SJSA1 (cell line): Measurements from ENCODE around the gene MTM1. TPM values are rescaled to one million over a fixed set of nuclear protein-coding genes. Genes with fewer than 3 reads are reported as not detected.

ENCODE experiments used
- DNase-seq, 2 experiments: peaks; one replicate each; pipeline ENCODE4 v3.0.0-alpha.2; 2015 to 2020; ENCODE audit warnings: low spot score in 2 of 2, low read depth in 1 of 2
- H3K27ac ChIP-seq: fragments of 250-450 bp; sonication (Bioruptor Pico); 2 replicates; pipeline ENCODE4 v1.5.1; 2020; ENCODE audit warnings: mild to moderate bottlenecking, moderate library complexity
- H3K27me3 ChIP-seq: fragments of 250-450 bp; sonication (Bioruptor Pico); replicated peaks from 2 replicates; pipeline ENCODE4 v1.5.1; 2020; ENCODE audit warnings: mild to moderate bottlenecking, moderate library complexity
- H3K36me3 ChIP-seq: fragments of 250-450 bp; sonication (Bioruptor Pico); 2 replicates; pipeline ENCODE4 v1.5.1; 2020; ENCODE audit warnings: mild to moderate bottlenecking
- H3K4me1 ChIP-seq: fragments of 250-450 bp; sonication (Bioruptor Pico); replicated peaks from 2 replicates; pipeline ENCODE4 v1.6.1; 2021; ENCODE audit warnings: mild to moderate bottlenecking
- H3K4me3 ChIP-seq: fragments of 250-450 bp; sonication (Bioruptor Pico); 2 replicates; pipeline ENCODE4 v1.5.1; 2020; ENCODE audit warnings: mild to moderate bottlenecking
- H3K9me3 ChIP-seq: fragments of 250-450 bp; sonication (Bioruptor Pico); replicated peaks from 2 replicates; pipeline ENCODE4 v1.5.1; 2020; ENCODE audit warnings: mild to moderate bottlenecking
- total RNA-seq: library from RNA; depleted of rRNA; stranded (reverse); fragments of >200 nt; shearing (Covaris generic); gene quantifications from 2 replicates; pipeline ENCODE4 v1.2.3, GENCODE V29; 2014; rRNA removed

MTM1 gene
- total RNA-seq, 1 experiment from 2014 or later: 12.8 TPM

DNA sequence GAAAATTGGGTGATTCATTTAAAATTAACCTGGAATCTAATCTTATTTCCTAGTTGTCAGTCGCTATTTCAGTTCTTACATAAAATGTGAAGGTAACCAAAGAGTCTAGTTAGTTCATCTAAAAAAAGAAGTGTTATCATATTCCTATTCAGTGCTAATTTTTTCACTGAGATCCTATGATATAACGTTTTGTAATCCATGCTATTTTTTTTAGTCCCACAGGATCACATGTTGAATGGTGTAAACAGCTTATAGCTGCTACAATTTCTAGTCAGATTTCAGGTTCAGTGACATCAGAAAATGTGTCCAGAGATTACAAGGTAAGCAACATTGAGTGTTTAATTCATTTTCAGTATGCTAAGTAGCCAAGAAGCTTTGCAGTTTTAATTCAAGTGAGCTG lies 130.6 kb downstream of the MTM1 start:
- H3K36me3 ChIP-seq: no peaks in the 10 kb centered on the region; the same call in 1 of the 2 replicates
- peaks cover 18% of the 10 kb centered on the region for H3K4me1 ChIP-seq
- no peak for DNase-seq
- no peak overlapping the region for H3K4me3 ChIP-seq
- no peaks in the 10 kb centered on the region for H3K27me3 ChIP-seq
- H3K27ac ChIP-seq: no peak overlapping the region
- H3K9me3 ChIP-seq: no peaks in the 10 kb centered on the region

DNA sequence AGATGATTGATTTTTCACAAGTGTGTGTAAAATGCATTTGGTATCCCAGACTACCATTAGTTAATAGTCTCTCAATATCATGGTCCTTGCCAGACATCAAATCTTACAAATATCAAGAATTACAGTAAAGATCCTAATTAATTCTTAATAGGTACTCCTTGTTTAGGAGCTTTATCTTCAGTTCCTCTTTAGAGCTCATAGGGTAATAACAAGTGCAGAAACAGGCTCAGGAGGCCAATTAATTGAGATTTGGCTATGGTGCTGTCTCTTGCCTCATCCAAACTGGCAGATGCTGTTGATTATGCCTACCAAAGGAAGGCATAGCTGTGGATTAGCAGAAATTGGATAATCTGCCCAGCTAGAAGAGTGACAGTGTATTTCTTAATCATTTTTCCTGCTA lies 131.7 kb downstream of the MTM1 start:
- Histone ChIP-seq H3K9me3 (no peaks in the 10 kb centered on the region), H3K4me3 (no peak overlapping the region), H3K27ac (no peak overlapping the region), H3K36me3 (no peaks in the 10 kb centered on the region; the same call in 1 of the 2 replicates), H3K4me1 (peaks cover 10% of the 10 kb centered on the region), H3K27me3 (no peaks in the 10 kb centered on the region)
- DNase-seq: no peak

DNA sequence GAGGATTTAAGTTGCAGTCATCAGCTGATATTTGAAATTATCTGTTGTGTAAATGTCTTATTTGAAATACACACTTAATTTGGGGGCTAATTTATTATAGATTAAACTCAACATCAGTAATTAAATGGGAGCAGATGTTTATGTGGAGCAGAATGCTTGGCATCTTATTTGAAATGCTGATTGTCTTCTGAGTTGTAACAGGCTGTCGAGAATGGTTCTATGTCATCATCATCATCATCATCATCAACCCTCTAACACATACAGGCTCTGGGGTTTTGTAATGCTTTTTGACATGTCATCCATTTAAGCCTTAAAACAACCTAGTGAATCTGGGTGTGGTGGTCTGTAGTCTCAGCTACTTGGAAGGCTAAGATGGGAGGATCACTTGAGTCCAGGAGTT lies 133.0 kb downstream of the MTM1 start:
- Histone ChIP-seq H3K27ac (no peak overlapping the region), H3K27me3 (no peaks in the 10 kb centered on the region), H3K4me3 (no peak overlapping the region), H3K36me3 (no peaks in the 10 kb centered on the region; the same call in 1 of the 2 replicates), H3K4me1 (peaks cover 10% of the 10 kb centered on the region; the same call in 1 of the 2 replicates), H3K9me3 (no peaks in the 10 kb centered on the region)
- DNase-seq: no peak

DNA sequence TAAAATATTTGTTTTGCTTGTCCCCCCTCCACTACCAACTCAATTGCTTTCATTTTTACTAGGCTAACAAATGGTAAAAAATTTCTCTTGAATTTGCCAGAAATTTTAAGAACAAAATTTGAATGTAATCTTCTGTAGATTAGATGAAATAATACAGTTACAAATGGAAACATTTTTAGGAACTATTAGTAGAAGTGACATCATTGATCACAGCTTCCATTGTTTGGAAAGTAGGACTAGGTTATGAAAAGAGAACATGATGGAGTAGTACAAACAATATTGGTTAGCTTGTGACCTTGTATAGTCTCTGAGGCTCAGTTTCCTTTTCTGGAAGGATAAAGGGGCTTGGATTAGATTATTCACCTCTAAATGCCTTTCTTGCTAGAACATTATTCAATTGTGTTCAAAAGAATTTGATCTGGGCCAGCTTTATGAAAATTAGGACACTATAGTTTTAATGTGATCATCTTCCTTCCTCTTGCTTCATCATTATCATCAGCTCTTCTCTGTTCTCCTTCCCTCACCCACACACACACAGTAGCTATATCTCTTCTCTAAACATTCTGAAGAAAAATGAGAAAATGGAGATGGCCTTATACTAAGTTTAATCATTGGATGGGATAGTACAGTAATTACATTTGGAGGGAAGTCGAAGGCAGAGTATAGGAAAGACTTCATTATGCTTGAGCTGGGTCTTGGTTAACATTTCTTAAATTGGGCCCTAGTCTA lies 134.7 kb downstream of the MTM1 start:
- Histone ChIP-seq H3K4me1 (peaks cover 10% of the 10 kb centered on the region; the same call in 1 of the 2 replicates), H3K27me3 (no peaks in the 10 kb centered on the region), H3K9me3 (no peaks in the 10 kb centered on the region), H3K4me3 (no peak overlapping the region), H3K36me3 (no peaks in the 10 kb centered on the region; the same call in 1 of the 2 replicates), H3K27ac (no peak overlapping the region)
- no peak for DNase-seq

DNA sequence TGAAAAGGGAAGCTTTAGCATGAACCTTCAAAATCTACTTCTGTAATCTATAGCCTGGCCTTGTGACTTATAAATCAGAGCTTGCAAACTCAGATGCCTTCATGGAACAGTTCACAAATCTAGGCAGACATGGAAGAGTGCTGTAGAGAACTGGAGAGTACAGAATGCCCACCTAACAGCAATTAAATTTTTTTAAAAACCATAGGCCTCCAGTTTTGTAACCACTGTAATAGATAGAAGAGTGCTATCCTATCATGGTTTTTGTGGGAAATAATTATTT lies 135.2 kb downstream of the MTM1 start:
- H3K36me3 ChIP-seq: no peaks in the 10 kb centered on the region; the same call in 1 of the 2 replicates
- no peaks in the 10 kb centered on the region for H3K9me3 ChIP-seq
- no peak overlapping the region for H3K27ac ChIP-seq
- DNase-seq: no peak
- H3K4me3 ChIP-seq: no peak overlapping the region
- H3K4me1 ChIP-seq: peaks cover 10% of the 10 kb centered on the region; the same call in 1 of the 2 replicates
- no peaks in the 10 kb centered on the region for H3K27me3 ChIP-seq

DNA sequence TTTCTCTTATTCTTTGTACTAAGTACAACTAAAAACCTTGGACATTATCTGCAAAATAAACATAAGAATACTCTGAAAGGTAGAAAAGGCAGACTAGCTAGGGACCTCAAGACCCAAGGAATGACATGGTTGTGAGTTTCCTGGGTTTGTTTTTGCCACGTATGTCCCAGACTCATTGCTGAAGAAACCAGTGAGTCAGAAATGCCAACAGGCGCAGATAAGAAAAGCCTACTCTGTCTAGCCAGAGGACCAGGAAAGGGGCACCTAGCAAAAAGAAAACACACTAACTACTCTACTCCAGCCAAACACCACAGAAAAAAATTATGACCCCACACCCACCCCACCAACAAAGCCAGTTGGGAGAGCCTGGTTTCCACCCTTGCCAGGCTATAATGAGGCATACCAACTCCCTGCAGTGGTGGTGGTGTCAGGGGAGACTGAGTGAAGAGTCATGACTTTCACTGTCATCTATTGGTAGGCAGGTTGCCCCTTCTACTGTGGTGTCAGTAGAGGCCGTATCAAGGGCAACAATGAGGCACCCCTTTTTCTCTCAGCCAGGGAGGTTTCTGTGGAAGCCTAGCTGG lies 135.7 kb downstream of the MTM1 start:
- Histone ChIP-seq H3K27ac (no peak overlapping the region), H3K27me3 (no peaks in the 10 kb centered on the region), H3K4me3 (no peak overlapping the region), H3K36me3 (no peaks in the 10 kb centered on the region; the same call in 1 of the 2 replicates), H3K9me3 (no peaks in the 10 kb centered on the region), H3K4me1 (peaks cover 10% of the 10 kb centered on the region; the same call in 1 of the 2 replicates)
- no peak for DNase-seq

DNA sequence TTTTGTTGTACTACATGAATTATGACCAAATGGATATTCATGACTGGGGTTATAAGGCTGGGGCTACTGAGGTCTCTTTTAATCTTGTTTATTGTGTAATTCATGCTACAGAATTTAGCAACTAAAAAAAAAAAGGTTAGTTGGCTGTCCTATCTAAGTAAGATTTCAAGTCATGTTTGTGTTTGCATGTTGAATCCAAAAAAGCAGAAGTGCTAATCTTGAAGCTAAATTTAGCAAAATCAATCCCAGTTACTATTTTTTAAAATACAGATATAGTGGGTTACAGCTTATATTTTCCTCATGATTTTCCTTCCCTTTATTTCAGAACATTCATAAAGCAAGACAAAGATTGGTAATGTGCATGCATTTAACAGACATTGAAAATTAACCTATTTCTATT lies 144.2 kb downstream of the MTM1 start:
- Histone ChIP-seq H3K36me3 (no peaks in the 10 kb centered on the region), H3K4me3 (no peak overlapping the region), H3K27me3 (no peaks in the 10 kb centered on the region), H3K9me3 (no peaks in the 10 kb centered on the region), H3K27ac (no peak overlapping the region), H3K4me1 (no peaks in the 10 kb centered on the region)
- DNase-seq: no peak

DNA sequence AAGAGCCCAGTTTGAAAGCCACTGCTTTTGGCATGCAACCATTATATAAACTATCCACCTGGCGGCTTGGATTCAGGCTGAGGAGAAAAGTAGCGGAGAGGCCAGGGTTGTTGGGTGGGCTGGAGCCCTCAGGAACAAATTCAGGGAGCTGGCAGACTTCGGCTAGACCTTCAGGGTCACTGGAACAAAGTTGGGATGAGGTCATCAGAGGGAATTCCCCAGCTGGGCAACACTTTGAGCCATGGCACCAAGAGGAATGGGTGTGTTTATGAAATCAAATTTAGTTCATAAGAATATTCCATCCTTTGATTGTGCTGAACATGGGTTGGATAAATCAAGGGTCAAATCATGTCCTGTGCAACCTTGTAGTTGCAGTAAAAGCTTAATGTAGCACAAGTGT lies 146.8 kb downstream of the MTM1 start:
- no peak for DNase-seq
- H3K27me3 ChIP-seq: no peaks in the 10 kb centered on the region

DNA sequence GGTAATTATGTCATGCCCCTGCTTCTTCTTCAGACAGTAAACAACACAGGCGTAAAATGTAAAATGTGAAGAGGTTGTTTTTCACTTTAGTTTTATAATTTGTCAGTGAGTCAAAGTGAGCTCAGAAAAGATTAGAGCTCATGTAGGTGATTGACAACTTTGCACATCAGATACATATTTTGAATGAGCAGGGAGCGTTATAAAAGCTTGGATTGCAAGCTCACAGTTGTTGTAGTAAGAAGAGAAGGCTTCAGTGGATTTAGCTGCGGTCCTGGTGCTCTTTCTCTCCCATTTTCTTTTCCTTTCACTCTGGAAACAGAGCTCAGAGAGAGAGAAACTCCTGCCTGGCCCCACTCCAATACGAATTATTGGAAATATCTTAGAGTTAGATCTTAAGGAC lies 151.2 kb downstream of the MTM1 start:
- DNase-seq: no peak
- Histone ChIP-seq H3K4me1 (no peaks in the 10 kb centered on the region), H3K27ac (no peak overlapping the region), H3K36me3 (no peaks in the 10 kb centered on the region), H3K9me3 (no peaks in the 10 kb centered on the region), H3K27me3 (no peaks in the 10 kb centered on the region), H3K4me3 (no peak overlapping the region)

More for the DNA sequence above, 146.8 kb downstream of the MTM1 start:
- Histone ChIP-seq H3K27ac (no peak overlapping the region), H3K4me3 (no peak overlapping the region), H3K9me3 (no peaks in the 10 kb centered on the region), H3K4me1 (no peaks in the 10 kb centered on the region), H3K36me3 (no peaks in the 10 kb centered on the region)

Other genes with a start within 250 kb of the MTM1 start
- 3.7 and 11.4 TPM in 2 replicates for gene MAMLD1, start 205.3 kb upstream of the MTM1 start, total RNA-seq
- 17.0 and 17.5 TPM in 2 replicates for gene MTMR1, start 124.8 kb downstream of the MTM1 start, total RNA-seq